ENCODE measurements around the gene PLCH1. TPM values are rescaled to one million over a fixed set of nuclear protein-coding genes. Genes with fewer than 3 reads are reported as not detected.

Gene PLCH1
- total and polyA plus RNA-seq, 10 of the 15 experiments (the other 5 are each of a cell fraction or from before 2014, with no cell fraction given), result 0.03 to 0.22 (median 0.04) TPM; not detected in 5

DNA sequence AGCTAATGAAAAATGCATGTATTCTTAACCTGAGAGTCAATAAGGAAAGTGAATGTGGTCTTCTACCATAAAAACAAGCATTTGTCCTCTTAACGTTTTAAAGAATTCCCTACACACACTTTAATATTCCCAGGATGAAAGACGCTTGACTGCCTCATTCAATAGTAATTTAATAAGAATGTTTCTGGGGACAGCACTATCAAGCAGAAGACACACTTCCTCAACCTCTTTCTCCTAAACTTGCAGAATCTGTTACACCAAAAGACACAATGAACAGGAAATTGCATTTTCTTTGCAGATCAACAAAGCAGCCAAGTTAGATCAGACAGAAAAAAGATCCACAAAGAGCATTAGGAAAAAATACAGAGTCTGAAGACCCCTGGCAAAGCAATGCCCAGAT, 97.7 kb downstream of the PLCH1 start:
- ChIA-PET RAD21 (ENCODE audit: unreplicated experiment) (no interaction called here), POLR2A (no interaction called here), SMC1A (ENCODE audit: uncharacterized antibody, unreplicated experiment) (no interaction called here), CTCF (interaction anchor here (1.0 to 1.3 kb wide), 3 partner anchors 55 to 277 kb away, joined by 3 read pairs; no protein-coding TSS in a partner anchor)
- in situ Hi-C loops (cut with MboI), result no loop called here
- H3K79me2 ChIP-seq (ENCODE audit: control insufficient read depth, insufficient read depth, low read length), result no peaks in the 10 kb centered on the region
- no peak for ATAC-seq
- no peaks in the 10 kb centered on the region for H3K4me1 ChIP-seq (ENCODE audit: control insufficient read depth, insufficient read depth, low read length)
- WGBS (ENCODE audit: insufficient coverage, insufficient replicate concordance, low lambda C conversion rate, missing lambda C conversion rate), result 5% methylated on average over 2 of the region's 2 CpGs
- FAIRE-seq, result no peak
- TF ChIP-seq POLR2A (IDR thresholded peaks at IDR 0.05; ENCODE audit: low read depth, low read length) (no peak), ZZZ3 (IDR thresholded peaks at IDR 0.05; ENCODE audit: control insufficient read depth, insufficient read length, low read depth) (no peak), BACH1 (IDR thresholded peaks at IDR 0.05; ENCODE audit: borderline replicate concordance) (no peak), RB1 (IDR thresholded peaks at IDR 0.05; ENCODE audit: borderline replicate concordance) (no peak), PBX3 (IDR thresholded peaks at IDR 0.05; ENCODE audit: insufficient replicate concordance, low read depth, low read length) (no peak), RUNX3 (IDR thresholded peaks at IDR 0.05; ENCODE audit: low read length) (no peak), ZNF622 (IDR thresholded peaks at IDR 0.05) (no peak), MEF2B (IDR thresholded peaks at IDR 0.05; ENCODE audit: partially characterized antibody, poor library complexity, severe bottlenecking) (no peak), ZNF687 (IDR thresholded peaks at IDR 0.05) (no peak), NKRF (conservative IDR thresholded peaks at IDR 0.05) (no peak)
- H3K9me3 ChIP-seq (replicated peaks; ENCODE audit: control insufficient read depth, insufficient read depth, low read length), result no peaks in the 10 kb centered on the region
- no peak overlapping the region for H3K27ac ChIP-seq (ENCODE audit: control insufficient read depth, insufficient read depth)
- no peaks in the 10 kb centered on the region for H4K20me1 ChIP-seq (ENCODE audit: control insufficient read depth, insufficient read depth)
- no peaks in the 10 kb centered on the region for H3K36me3 ChIP-seq (ENCODE audit: control insufficient read depth in 2 of 2, insufficient read depth in 2 of 2, low read length in 1 of 2)
- DNase-seq (ENCODE audit: low read depth, low spot score), result no peak
- no TSS peak for BruUV-seq (replicated peaks)
- no peak overlapping the region for H3K9ac ChIP-seq (ENCODE audit: control insufficient read depth, insufficient read depth, low read length)
- intact Hi-C loops (cut with micrococcal nuclease; ENCODE audit: unreplicated experiment), result no loop called here
- no peaks in the 10 kb centered on the region for H3K27me3 ChIP-seq (replicated peaks in 1 of 2; ENCODE audit: control insufficient read depth in 2 of 2, insufficient read depth in 2 of 2, low read length in 1 of 2)
- H2AFZ ChIP-seq (ENCODE audit: control insufficient read depth, low read depth, low read length), result no peak overlapping the region
- H3K4me2 ChIP-seq (ENCODE audit: control insufficient read depth, insufficient read depth), result no peak overlapping the region
- no peak overlapping the region for H3K4me3 ChIP-seq
